Sigmoid colon (tissue), 7 donors: ENCODE data around the gene PYGM. TPM values are rescaled to one million over a fixed set of nuclear protein-coding genes. Genes with fewer than 3 reads are reported as not detected.
A peak's percentile ranks its signal among the peaks of the same experiment; 100 is the strongest.

Source experiments
- DNase-seq: peaks from one replicate; pipeline ENCODE4 v3.0.0-alpha.2; 2019
- H3K27ac ChIP-seq, 4 donors: fragments of 200-600 bp; sonication (generic); one replicate each; pipeline ENCODE4 v1.5.1; 2016 to 2019; ENCODE audit warnings: mild to moderate bottlenecking in 1 of 4
- H3K27me3 ChIP-seq, 3 donors: fragments of 200-600 bp; sonication (generic); one replicate each; pipeline ENCODE4 v1.5.1; 2019; ENCODE audit warnings: mild to moderate bottlenecking in 1 of 3
- H3K36me3 ChIP-seq, 4 donors: fragments of 200-600 bp; sonication (generic); one replicate each; pipeline ENCODE4 v1.5.1; 2016 to 2019
- H3K4me1 ChIP-seq, 4 donors: fragments of 200-600 bp; sonication (generic); one replicate each; pipeline ENCODE4 v1.5.1; 2017 to 2019
- H3K4me3 ChIP-seq, 4 donors: fragments of 200-600 bp; sonication (generic); one replicate each; pipeline ENCODE4 v1.5.1; 2017 to 2019; ENCODE audit warnings: mild to moderate bottlenecking in 2 of 4, moderate library complexity in 1 of 4
- H3K9me3 ChIP-seq, 4 donors: fragments of 200-600 bp in 3 of 4; sonication (generic) in 3 of 4; one replicate each; pipeline versions ENCODE4 v1.5.1 to v1.6.1; 2013 to 2019
- EP300 ChIP-seq, 4 donors: sonication (generic); formaldehyde crosslinking; IDR thresholded peaks; one replicate each; pipeline ENCODE4 v1.6.1; 2017; ENCODE audit warnings: antibody characterized with exemption in 4 of 4
- POLR2A ChIP-seq, 2 donors: fragments of 450-650 bp; IDR thresholded peaks; one replicate each; pipeline ENCODE4 v1.6.1; 2016; ENCODE audit warnings: antibody characterized with exemption in 2 of 2, mild to moderate bottlenecking in 2 of 2, moderate library complexity in 2 of 2
- POLR2AphosphoS5 ChIP-seq, 4 donors: sonication (generic); formaldehyde crosslinking; IDR thresholded peaks; one replicate each; pipeline ENCODE4 v1.6.1; 2017; ENCODE audit warnings: antibody characterized with exemption in 4 of 4
- WGBS, 2 donors: extraction: QIAGEN DNeasy Blood & Tissue Kit; methylation state at CpG; one replicate each; pipeline ENCODE4 v1.1.7; 2013; 5-methylcytosine and 5-hydroxymethylcytosine counted together
- intact Hi-C: fragments of 100-400 bp; cut with DNase I; formaldehyde crosslinking; loops from one replicate; pipeline ENCODE4 v1.15.1; 2023
- polyA plus RNA-seq, 3 donors: library from polyadenylated mRNA; stranded (reverse); fragments of 200-250 nt; gene quantifications; one replicate each; pipeline ENCODE4 v1.2.3, GENCODE V29; 2013
- total RNA-seq, 4 donors: library from RNA; depleted of rRNA; stranded (reverse); fragments of >200 nt; gene quantifications; one replicate each; pipeline ENCODE4 v1.1.0, GENCODE V29; 2016
- TF ChIP-seq, protein P1 (sequence below), 4 experiments: fragments of 450-650 bp in 3 of 4; fragments of 200-600 bp in 1 of 4; IDR thresholded peaks; one replicate each; pipeline ENCODE4 v1.5.1; 2016 to 2019; ENCODE audit warnings: antibody characterized with exemption in 4 of 4, mild to moderate bottlenecking in 3 of 4, moderate library complexity in 2 of 4
- donor health status: healthy with polysubstance abuse.
- donor health status: Bipolar disorder and iron deficiency.
- donor health status: healthy.

Gene PYGM
- total and polyA plus RNA-seq, 7 donors = 0.23 to 42.1 (median 10.5) TPM

DNA sequence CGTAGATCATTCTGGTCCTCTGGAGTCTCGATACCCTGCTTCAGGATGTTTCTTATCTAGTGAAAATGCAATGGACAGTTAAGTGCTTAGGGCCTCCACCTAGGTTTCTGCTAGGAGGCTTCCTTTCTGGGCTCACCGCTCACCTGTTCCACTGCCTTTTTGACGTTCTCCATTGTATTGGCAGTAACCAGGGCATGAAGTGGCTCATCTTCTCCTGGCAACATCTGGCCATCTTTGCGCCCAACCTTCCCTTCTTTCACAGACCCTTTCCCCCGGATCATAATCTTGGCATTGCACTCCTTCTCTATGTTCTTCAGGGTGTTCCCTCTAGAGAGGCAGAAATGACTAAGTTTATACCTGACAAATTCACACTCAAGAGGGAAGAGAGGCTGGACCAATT is 9.5 kb upstream of the PYGM start:
- Histone ChIP-seq H3K4me1 (peaks cover 0 to 62% (median 43%) of the 10 kb centered on the region in 4 donors), H3K9me3 (no peaks in the 10 kb centered on the region)

GRCh38 chr11:64768300-64768694 is 8.5 kb upstream of the PYGM start:
- Histone ChIP-seq H3K36me3 (peaks cover 71 to 97% (median 91%) of the 10 kb centered on the region in 4 donors), H3K27me3 (no peaks in the 10 kb centered on the region), H3K9me3 (no peaks in the 10 kb centered on the region), H3K4me1 (peaks cover 0 to 62% (median 44%) of the 10 kb centered on the region in 4 donors), H3K27ac (peak overlapping the region; percentile 65 to 81 (median 74)), H3K4me3 (no peak overlapping the region)
- intact Hi-C loops = no loop called here
- 91 to 94% methylated on average over 6 of the region's 6 CpGs for WGBS, 2 donors
- no peak for DNase-seq
- TF ChIP-seq POLR2AphosphoS5 (IDR thresholded peaks at IDR 0.05) (no peak), EP300 (IDR thresholded peaks at IDR 0.05) (no peak), POLR2A (IDR thresholded peaks at IDR 0.05) (no peak)
- TF ChIP-seq, protein P1, sequence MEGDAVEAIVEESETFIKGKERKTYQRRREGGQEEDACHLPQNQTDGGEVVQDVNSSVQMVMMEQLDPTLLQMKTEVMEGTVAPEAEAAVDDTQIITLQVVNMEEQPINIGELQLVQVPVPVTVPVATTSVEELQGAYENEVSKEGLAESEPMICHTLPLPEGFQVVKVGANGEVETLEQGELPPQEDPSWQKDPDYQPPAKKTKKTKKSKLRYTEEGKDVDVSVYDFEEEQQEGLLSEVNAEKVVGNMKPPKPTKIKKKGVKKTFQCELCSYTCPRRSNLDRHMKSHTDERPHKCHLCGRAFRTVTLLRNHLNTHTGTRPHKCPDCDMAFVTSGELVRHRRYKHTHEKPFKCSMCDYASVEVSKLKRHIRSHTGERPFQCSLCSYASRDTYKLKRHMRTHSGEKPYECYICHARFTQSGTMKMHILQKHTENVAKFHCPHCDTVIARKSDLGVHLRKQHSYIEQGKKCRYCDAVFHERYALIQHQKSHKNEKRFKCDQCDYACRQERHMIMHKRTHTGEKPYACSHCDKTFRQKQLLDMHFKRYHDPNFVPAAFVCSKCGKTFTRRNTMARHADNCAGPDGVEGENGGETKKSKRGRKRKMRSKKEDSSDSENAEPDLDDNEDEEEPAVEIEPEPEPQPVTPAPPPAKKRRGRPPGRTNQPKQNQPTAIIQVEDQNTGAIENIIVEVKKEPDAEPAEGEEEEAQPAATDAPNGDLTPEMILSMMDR (IDR thresholded peaks at IDR 0.05) = no peak

More for the DNA sequence above, 9.5 kb upstream of the PYGM start:
- H3K36me3 ChIP-seq = peaks cover 80 to 100% (median 91%) of the 10 kb centered on the region in 4 donors
- no peaks in the 10 kb centered on the region for H3K27me3 ChIP-seq
- no peak for DNase-seq
- WGBS, 2 donors = 94 to 95% methylated on average over 6 of the region's 6 CpGs
- TF ChIP-seq, protein P1 (IDR thresholded peaks at IDR 0.05) = no peak
- TF ChIP-seq POLR2AphosphoS5 (IDR thresholded peaks at IDR 0.05) (no peak), EP300 (IDR thresholded peaks at IDR 0.05) (no peak), POLR2A (IDR thresholded peaks at IDR 0.05) (no peak)
- no peak overlapping the region for H3K27ac ChIP-seq
- intact Hi-C loops = no loop called here
- H3K4me3 ChIP-seq = no peak overlapping the region

DNA sequence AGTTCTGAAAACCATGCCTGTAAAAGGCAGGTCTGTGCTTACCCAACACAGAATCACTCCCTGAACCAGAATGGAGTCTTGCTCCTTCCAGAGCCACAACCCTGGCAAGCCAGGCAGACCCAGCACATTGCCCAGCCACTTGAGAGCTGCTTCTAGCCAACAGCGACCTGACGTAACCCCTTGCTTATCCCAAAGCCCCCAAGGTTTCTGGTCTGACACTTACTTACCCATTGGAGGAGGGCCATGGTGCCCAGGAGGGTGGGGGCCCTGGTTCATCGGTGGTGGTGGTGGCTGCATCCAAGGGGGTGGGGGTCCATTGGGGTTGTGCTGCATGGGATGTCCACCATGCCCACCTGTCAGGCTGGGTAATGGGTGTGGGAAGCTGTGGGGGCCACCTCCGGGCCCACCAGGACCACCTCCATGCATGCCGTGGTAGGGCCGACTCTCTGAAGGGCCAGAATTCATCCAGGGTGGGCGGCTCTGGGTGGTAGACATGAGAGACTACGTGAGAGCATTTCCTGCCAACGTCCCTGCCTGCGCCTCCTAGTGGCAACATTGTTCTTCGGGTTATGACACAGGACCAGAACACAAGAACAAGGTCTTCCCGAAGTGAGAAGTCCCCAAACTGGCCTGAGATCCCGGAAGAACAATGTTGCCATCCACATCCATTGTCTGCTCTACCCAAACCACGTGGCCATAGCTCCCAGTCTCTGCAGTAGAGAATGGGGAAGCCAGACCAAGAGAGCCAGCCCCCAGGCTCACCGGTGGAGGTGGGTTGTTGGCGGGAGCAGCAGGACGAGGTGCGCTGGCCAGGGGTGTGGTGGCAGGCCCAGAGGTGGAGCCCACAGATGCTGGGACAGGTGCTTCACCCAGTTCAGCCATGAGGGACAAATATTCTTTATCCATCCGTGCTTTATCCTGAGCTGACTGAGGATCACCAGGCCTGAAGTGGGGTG is 7.8 kb upstream of the PYGM start:
- Histone ChIP-seq H3K27me3 (no peaks in the 10 kb centered on the region), H3K9me3 (no peaks in the 10 kb centered on the region), H3K4me1 (peaks cover 0 to 62% (median 44%) of the 10 kb centered on the region in 4 donors), H3K4me3 (no peak overlapping the region), H3K27ac (peak overlapping the region; percentile 65 to 81 (median 74)), H3K36me3 (peaks cover 65 to 95% (median 87%) of the 10 kb centered on the region in 4 donors)
- TF ChIP-seq, protein P1 (IDR thresholded peaks at IDR 0.05) = peak; percentile 65 to 81 (median 76)
- TF ChIP-seq POLR2AphosphoS5 (IDR thresholded peaks at IDR 0.05) = peak in 1 of 4 donors; percentile 21
- TF ChIP-seq POLR2A (IDR thresholded peaks at IDR 0.05) = no peak
- intact Hi-C loops = no loop called here
- peak; percentile 86 for DNase-seq
- WGBS, 2 donors = 56% methylated on average over 19 of the region's 19 CpGs

DNA sequence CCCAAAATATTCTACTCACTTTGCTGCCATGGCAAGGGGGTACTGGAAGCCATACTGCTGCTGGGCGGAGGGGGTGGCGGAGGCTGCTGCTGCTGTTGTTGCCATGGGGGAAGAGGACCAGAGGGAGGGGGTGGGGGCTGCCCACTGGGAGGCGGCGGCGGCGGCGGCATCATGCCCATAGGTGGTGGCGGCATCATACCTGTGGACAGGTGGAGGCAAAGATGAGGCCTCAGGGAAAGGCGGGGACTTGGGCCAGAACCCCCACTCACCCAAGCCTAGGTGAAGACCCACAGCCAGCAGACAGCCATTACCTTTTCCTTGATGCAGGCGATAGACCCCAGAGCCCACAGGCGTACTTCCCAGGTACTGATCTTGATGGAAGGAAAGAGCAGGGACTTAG is 7.1 kb upstream of the PYGM start:
- Histone ChIP-seq H3K27ac (peak overlapping the region; percentile 65 to 81 (median 74)), H3K4me1 (peaks cover 0 to 62% (median 48%) of the 10 kb centered on the region in 4 donors)

More for the DNA sequence above, 7.1 kb upstream of the PYGM start:
- intact Hi-C loops = no loop called here
- Histone ChIP-seq H3K4me3 (no peak overlapping the region), H3K9me3 (no peaks in the 10 kb centered on the region), H3K36me3 (peaks cover 65 to 89% (median 83%) of the 10 kb centered on the region in 4 donors), H3K27me3 (no peaks in the 10 kb centered on the region)
- DNase-seq = peak; percentile 67
- WGBS, 2 donors = 95 to 98% methylated on average over 11 of the region's 11 CpGs
- TF ChIP-seq POLR2A (IDR thresholded peaks at IDR 0.05) (no peak), EP300 (IDR thresholded peaks at IDR 0.05) (no peak), POLR2AphosphoS5 (IDR thresholded peaks at IDR 0.05) (no peak)
- TF ChIP-seq, protein P1 (IDR thresholded peaks at IDR 0.05) = no peak
